Trophoblast cell (in vitro differentiated cells and primary cell): ENCODE results near the gene ZDHHC14.
A peak's percentile ranks its signal among the peaks of the same experiment; 100 is the strongest.

Experiments
- DNase-seq, 2 donors: peaks; one replicate each; pipeline ENCODE4 v3.0.0-alpha.2; 2016
- H2AFZ ChIP-seq: 2 replicates; pipeline ENCODE4 v1.6.1; 2013; ENCODE audit warnings: low read length, moderate library complexity, mild to moderate bottlenecking; ENCODE audit not compliant: insufficient read depth, poor library complexity
- H2AK5ac ChIP-seq: 2 replicates; pipeline ENCODE4 v1.6.1; 2013; ENCODE audit warnings: mild to moderate bottlenecking, low read length
- H2BK120ac ChIP-seq: 2 replicates; pipeline ENCODE4 v1.6.1; 2013; ENCODE audit warnings: low read length, mild to moderate bottlenecking, moderate library complexity; ENCODE audit not compliant: insufficient read depth, poor library complexity
- H2BK12ac ChIP-seq: 2 replicates; pipeline ENCODE4 v1.6.1; 2013; ENCODE audit warnings: mild to moderate bottlenecking, low read length, moderate library complexity
- H2BK5ac ChIP-seq: 2 replicates; pipeline ENCODE4 v1.6.1; 2013; ENCODE audit warnings: low read length, low read depth, moderate library complexity, mild to moderate bottlenecking; ENCODE audit not compliant: poor library complexity
- H3K14ac ChIP-seq: 2 replicates; pipeline ENCODE4 v1.6.1; 2013; ENCODE audit warnings: mild to moderate bottlenecking, low read length
- H3K18ac ChIP-seq: 2 replicates; pipeline ENCODE4 v1.6.1; 2013; ENCODE audit warnings: mild to moderate bottlenecking, low read length
- H3K23ac ChIP-seq: 2 replicates; pipeline ENCODE4 v1.6.1; 2013; ENCODE audit warnings: low read length
- H3K27ac ChIP-seq: 2 replicates; pipeline ENCODE4 v1.5.1; 2013; ENCODE audit warnings: low read depth, mild to moderate bottlenecking, inconsistent platforms, low read length, moderate library complexity
- H3K27me3 ChIP-seq: 2 replicates; pipeline ENCODE4 v1.6.1; 2013; ENCODE audit warnings: inconsistent platforms, mild to moderate bottlenecking, low read length, moderate library complexity; ENCODE audit not compliant: insufficient read depth
- H3K36me3 ChIP-seq, 2 experiments: 1 replicate in 1 of 2; 2 replicates in 1 of 2; pipeline ENCODE4 v1.6.1; 2013; ENCODE audit warnings: low read length in 2 of 2, mild to moderate bottlenecking in 2 of 2, moderate library complexity in 1 of 2; ENCODE audit not compliant: insufficient read depth in 2 of 2, control insufficient read depth in 1 of 2
- H3K4ac ChIP-seq: 2 replicates; pipeline ENCODE4 v1.6.1; 2013; ENCODE audit warnings: low read depth, mild to moderate bottlenecking, low read length, moderate library complexity
- H3K4me1 ChIP-seq, 2 experiments: 1 replicate in 1 of 2; 2 replicates in 1 of 2; pipeline ENCODE4 v1.6.1; 2013; ENCODE audit warnings: low read length in 2 of 2, mild to moderate bottlenecking in 2 of 2, moderate library complexity in 1 of 2; ENCODE audit not compliant: insufficient read depth in 2 of 2, control insufficient read depth in 1 of 2
- H3K4me2 ChIP-seq: 2 replicates; pipeline ENCODE4 v1.6.1; 2013; ENCODE audit warnings: inconsistent platforms, mild to moderate bottlenecking, low read length, moderate library complexity
- H3K4me3 ChIP-seq: 2 replicates; pipeline ENCODE4 v1.5.1; 2013; ENCODE audit warnings: mild to moderate bottlenecking, low read depth, low read length, inconsistent platforms
- H3K79me1 ChIP-seq: one replicate; pipeline ENCODE4 v1.6.1; 2013; ENCODE audit warnings: low read length
- H3K79me2 ChIP-seq: 2 replicates; pipeline ENCODE4 v1.6.1; 2013; ENCODE audit warnings: low read length, mild to moderate bottlenecking; ENCODE audit not compliant: control insufficient read depth, insufficient read depth, poor library complexity
- H3K9ac ChIP-seq: 2 replicates; pipeline ENCODE4 v1.6.1; 2013; ENCODE audit warnings: mild to moderate bottlenecking, low read length
- H3K9me3 ChIP-seq: 2 replicates; pipeline ENCODE4 v1.6.1; 2013; ENCODE audit warnings: low read depth, mild to moderate bottlenecking, control low read depth, inconsistent platforms, low read length; ENCODE audit not compliant: insufficient read depth
- H4K12ac ChIP-seq: 2 replicates; pipeline ENCODE4 v1.6.1; 2013; ENCODE audit warnings: low read depth, mild to moderate bottlenecking, low read length, moderate library complexity
- H4K8ac ChIP-seq: 2 replicates; pipeline ENCODE4 v1.6.1; 2013; ENCODE audit warnings: low read depth, mild to moderate bottlenecking, low read length, moderate library complexity
- H4K91ac ChIP-seq: one replicate; pipeline ENCODE4 v1.6.1; 2013; ENCODE audit warnings: low read depth, mild to moderate bottlenecking, low read length, moderate library complexity
- WGBS: extraction: QIAGEN DNeasy Blood & Tissue Kit; methylation state at CpG from one replicate; pipeline ENCODE4 v1.1.7; 2013; ENCODE audit warnings: missing lambda C conversion rate; ENCODE audit not compliant: insufficient read length, insufficient coverage; ENCODE audit errors: extremely low coverage; 5-methylcytosine and 5-hydroxymethylcytosine counted together

The ZDHHC14 gene

GRCh38 chr6:157510323-157511188 is 129.6 kb downstream of the ZDHHC14 start:
- Histone ChIP-seq H2BK120ac (no peak overlapping the region), H2AK5ac (no peak overlapping the region), H2AFZ (no peak overlapping the region), H3K36me3 (no peaks in the 10 kb centered on the region), H3K9ac (no peak overlapping the region), H3K4me3 (no peak overlapping the region), H4K8ac (no peak overlapping the region), H3K14ac (no peak overlapping the region), H3K9me3 (peaks cover 4% of the 10 kb centered on the region), H3K79me1 (no peaks in the 10 kb centered on the region), H2BK5ac (no peak overlapping the region), H4K12ac (no peak overlapping the region), H4K91ac (no peak overlapping the region), H3K27ac (no peak overlapping the region), H3K79me2 (no peaks in the 10 kb centered on the region), H3K4me2 (no peak overlapping the region), H3K4ac (no peak overlapping the region), H3K27me3 (no peaks in the 10 kb centered on the region), H3K4me1 (no peaks in the 10 kb centered on the region), H3K18ac (no peak overlapping the region), H2BK12ac (no peak overlapping the region), H3K23ac (no peak overlapping the region)
- no peak for DNase-seq
- WGBS: no CpG with 5 or more reads among the region's 24 CpGs

DNA sequence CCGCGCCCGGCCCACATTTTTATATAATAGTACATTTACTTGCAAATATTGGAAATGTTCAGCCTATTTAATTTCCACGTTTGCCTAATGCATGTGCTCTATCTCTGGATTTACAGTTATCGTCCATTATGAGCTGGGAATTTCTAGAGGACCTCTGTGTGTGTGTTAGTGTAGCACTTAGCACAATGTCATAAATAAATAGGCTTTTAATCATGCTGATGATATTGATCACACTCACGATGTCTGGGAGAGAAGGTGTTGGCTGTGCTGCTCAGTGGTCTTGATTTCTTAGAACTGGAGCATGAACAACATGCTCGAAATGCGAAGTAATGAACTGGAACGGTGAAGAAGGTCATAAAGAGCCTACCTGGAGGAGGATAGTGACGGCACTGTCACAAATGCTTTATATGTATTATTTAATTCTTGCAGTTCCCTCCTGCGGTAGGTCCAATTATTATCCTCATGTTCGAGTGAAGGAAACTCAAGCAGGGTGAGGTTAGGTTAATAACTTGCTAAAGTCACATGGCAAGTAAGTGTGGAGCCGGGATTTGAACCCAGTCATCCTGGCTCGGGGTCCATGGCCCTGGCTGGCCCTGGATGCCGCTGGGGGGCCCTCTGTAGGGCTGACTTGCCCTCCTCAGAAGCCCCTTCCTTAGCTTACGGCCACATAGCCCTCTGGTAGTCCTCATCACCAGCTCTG is 130.8 kb downstream of the ZDHHC14 start:
- no CpG with 5 or more reads among the region's 16 CpGs for WGBS
- Histone ChIP-seq H3K27ac (no peak overlapping the region), H2AFZ (no peak overlapping the region), H3K9ac (peak overlapping the region; percentile 34), H3K36me3 (no peaks in the 10 kb centered on the region), H4K91ac (no peak overlapping the region), H2AK5ac (no peak overlapping the region), H3K9me3 (peaks cover 2% of the 10 kb centered on the region), H3K14ac (no peak overlapping the region), H3K23ac (peak overlapping the region; percentile 91), H4K8ac (no peak overlapping the region), H4K12ac (no peak overlapping the region), H3K4me3 (no peak overlapping the region), H3K27me3 (no peaks in the 10 kb centered on the region), H3K4ac (no peak overlapping the region), H2BK12ac (no peak overlapping the region), H2BK120ac (no peak overlapping the region), H3K18ac (no peak overlapping the region), H3K4me1 (no peaks in the 10 kb centered on the region), H3K79me1 (no peaks in the 10 kb centered on the region), H3K79me2 (no peaks in the 10 kb centered on the region), H3K4me2 (no peak overlapping the region), H2BK5ac (no peak overlapping the region)
- DNase-seq: no peak

- peaks cover 2% of the 10 kb centered on the region for H3K9me3 ChIP-seq
- H4K91ac ChIP-seq: no peak overlapping the region
- H3K36me3 ChIP-seq: no peaks in the 10 kb centered on the region
- H3K14ac ChIP-seq: no peak overlapping the region
- peak overlapping the region; percentile 91 for H3K23ac ChIP-seq
- H2AFZ ChIP-seq: no peak overlapping the region
- H3K4me3 ChIP-seq: no peak overlapping the region
- no peaks in the 10 kb centered on the region for H3K27me3 ChIP-seq
- H3K9ac ChIP-seq: peak overlapping the region; percentile 34
- no CpG with 5 or more reads among the region's 5 CpGs for WGBS
- H2AK5ac ChIP-seq: no peak overlapping the region
- no peaks in the 10 kb centered on the region for H3K79me2 ChIP-seq
- H4K8ac ChIP-seq: no peak overlapping the region
- no peak for DNase-seq
- no peak overlapping the region for H2BK120ac ChIP-seq
- no peak overlapping the region for H3K18ac ChIP-seq
- no peak overlapping the region for H3K4me2 ChIP-seq
- no peak overlapping the region for H4K12ac ChIP-seq
- no peak overlapping the region for H2BK5ac ChIP-seq
- no peaks in the 10 kb centered on the region for H3K4me1 ChIP-seq
- H3K79me1 ChIP-seq: no peaks in the 10 kb centered on the region
- no peak overlapping the region for H3K4ac ChIP-seq
- H3K27ac ChIP-seq: no peak overlapping the region
- no peak overlapping the region for H2BK12ac ChIP-seq
These were observed 131.3 kb downstream of the ZDHHC14 start for GRCh38 chr6:157512382-157512682.

- H2BK120ac ChIP-seq: no peak overlapping the region
- no peaks in the 10 kb centered on the region for H3K36me3 ChIP-seq
- H3K14ac ChIP-seq: no peak overlapping the region
- no peak overlapping the region for H3K4me2 ChIP-seq
- H3K4me3 ChIP-seq: no peak overlapping the region
- WGBS: no CpG with 5 or more reads among the region's 9 CpGs
- H4K91ac ChIP-seq: no peak overlapping the region
- H3K79me2 ChIP-seq: no peaks in the 10 kb centered on the region
- no peak overlapping the region for H2BK5ac ChIP-seq
- no peak overlapping the region for H4K12ac ChIP-seq
- no peak overlapping the region for H3K4ac ChIP-seq
- no peaks in the 10 kb centered on the region for H3K79me1 ChIP-seq
- no peaks in the 10 kb centered on the region for H3K4me1 ChIP-seq
- no peak overlapping the region for H3K18ac ChIP-seq
- H3K9me3 ChIP-seq: peaks cover 2% of the 10 kb centered on the region
- H2AFZ ChIP-seq: no peak overlapping the region
- H3K27ac ChIP-seq: no peak overlapping the region
- H3K27me3 ChIP-seq: no peaks in the 10 kb centered on the region
- H2AK5ac ChIP-seq: no peak overlapping the region
- H3K9ac ChIP-seq: no peak overlapping the region
- no peak overlapping the region for H2BK12ac ChIP-seq
- DNase-seq: no peak
- no peak overlapping the region for H3K23ac ChIP-seq
- no peak overlapping the region for H4K8ac ChIP-seq
These were observed 132.1 kb downstream of the ZDHHC14 start for GRCh38 chr6:157513004-157513603.
